Lower lobe of right lung (tissue), 2 donors: ENCODE measurements around the gene PEX10. TPM values are rescaled to one million over a fixed set of nuclear protein-coding genes. Genes with fewer than 3 reads are reported as not detected.

Source experiments
- ATAC-seq, 2 donors: fragments of 200-7000 bp; cut with Tn5 transposase; one replicate each; pipeline ENCODE4 v1.9.1; 2020 to 2022; ENCODE audit warnings: mild to moderate bottlenecking in 2 of 2, moderate library complexity in 2 of 2
- DNase-seq: peaks from one replicate; pipeline ENCODE4 v3.0.0-alpha.2; 2020
- H3K27ac ChIP-seq: fragments of 200-600 bp; one replicate; pipeline ENCODE4 v1.8.0; 2022
- H3K27me3 ChIP-seq: fragments of 200-600 bp; one replicate; pipeline ENCODE4 v1.8.0; 2022; ENCODE audit warnings: low read depth
- H3K36me3 ChIP-seq: fragments of 200-600 bp; one replicate; pipeline ENCODE4 v1.8.0; 2022; ENCODE audit warnings: mild to moderate bottlenecking
- H3K4me1 ChIP-seq: fragments of 200-600 bp; one replicate; pipeline ENCODE4 v1.8.0; 2022
- H3K4me3 ChIP-seq: fragments of 200-600 bp; one replicate; pipeline ENCODE4 v1.8.0; 2022; ENCODE audit warnings: mild to moderate bottlenecking
- H3K9me3 ChIP-seq: fragments of 200-600 bp; one replicate; pipeline ENCODE4 v1.8.0; 2022
- CTCF ChIP-seq: fragments of 200-600 bp; IDR thresholded peaks from one replicate; pipeline ENCODE4 v1.8.0; 2022; ENCODE audit warnings: antibody characterized with exemption, mild to moderate bottlenecking
- intact Hi-C: fragments of 100-400 bp; cut with DNase I; formaldehyde crosslinking; loops from one replicate; pipeline ENCODE4 v1.11.0; 2022
- total RNA-seq: library from RNA; stranded (reverse); fragmentation: NEBNext Ultra II Directional; extraction: Animal tissue kit (Norgen Biotek cat#: 25700); gene quantifications from one replicate; pipeline ENCODE4 v1.2.1, GENCODE V29; 2021
- donor health status: DM: no; HTN: yes; CAD: no; lungs with severe emphysema.

PEX10 gene
- total RNA-seq, 1 donor from 2014 or later = 12.4 TPM

GRCh38 chr1:2408456-2408855 is 3.9 kb downstream of the PEX10 start:
- Histone ChIP-seq H3K36me3 (peaks cover 54% of the 10 kb centered on the region), H3K9me3 (no peaks in the 10 kb centered on the region), H3K4me1 (peaks cover 15% of the 10 kb centered on the region), H3K27me3 (no peaks in the 10 kb centered on the region), H3K27ac (no peak overlapping the region), H3K4me3 (no peak overlapping the region)
- ATAC-seq (no peak), DNase-seq (no peak)
- intact Hi-C loops = no loop called here
- no peak for TF ChIP-seq CTCF

GRCh38 chr1:2407991-2408275 is 4.4 kb downstream of the PEX10 start:
- peaks cover 59% of the 10 kb centered on the region for H3K36me3 ChIP-seq
- DNase-seq (no peak), ATAC-seq (no peak)
- no peak overlapping the region for H3K4me3 ChIP-seq
- no peaks in the 10 kb centered on the region for H3K27me3 ChIP-seq
- intact Hi-C loops = no loop called here
- peaks cover 9% of the 10 kb centered on the region for H3K4me1 ChIP-seq
- no peak overlapping the region for H3K27ac ChIP-seq
- no peak for TF ChIP-seq CTCF
- H3K9me3 ChIP-seq = no peaks in the 10 kb centered on the region

- DNase-seq (no peak), ATAC-seq (no peak)
- Histone ChIP-seq H3K36me3 (peaks cover 65% of the 10 kb centered on the region), H3K4me3 (no peak overlapping the region), H3K9me3 (no peaks in the 10 kb centered on the region), H3K27me3 (no peaks in the 10 kb centered on the region), H3K27ac (no peak overlapping the region), H3K4me1 (peaks cover 9% of the 10 kb centered on the region)
- TF ChIP-seq CTCF = no peak
- intact Hi-C loops = no loop called here
Observed at GRCh38 chr1:2407166-2407990, 5.0 kb downstream of the PEX10 start.

GRCh38 chr1:2406451-2407041 is 5.8 kb downstream of the PEX10 start:
- H3K27ac ChIP-seq = no peak overlapping the region
- H3K4me3 ChIP-seq = no peak overlapping the region
- H3K4me1 ChIP-seq = peaks cover 4% of the 10 kb centered on the region
- intact Hi-C loops = no loop called here
- ATAC-seq (peak in 1 of 2 donors; percentile 2), DNase-seq (no peak)
- H3K36me3 ChIP-seq = peaks cover 73% of the 10 kb centered on the region
- H3K9me3 ChIP-seq = no peaks in the 10 kb centered on the region
- H3K27me3 ChIP-seq = no peaks in the 10 kb centered on the region
- TF ChIP-seq CTCF = no peak

- Histone ChIP-seq H3K4me3 (no peak overlapping the region), H3K27ac (no peak overlapping the region), H3K27me3 (no peaks in the 10 kb centered on the region), H3K36me3 (peaks cover 77% of the 10 kb centered on the region), H3K4me1 (no peaks in the 10 kb centered on the region), H3K9me3 (no peaks in the 10 kb centered on the region)
- intact Hi-C loops = no loop called here
- DNase-seq (no peak), ATAC-seq (no peak)
- TF ChIP-seq CTCF = no peak
Observed at GRCh38 chr1:2405588-2406295, 6.6 kb downstream of the PEX10 start.
